Astrocyte (in vitro differentiated cells and primary cell): ENCODE results near the gene ZNF235. TPM values are rescaled to one million over a fixed set of nuclear protein-coding genes. Genes with fewer than 3 reads are reported as not detected.
"Not testable (repeated sequence)": the region's sequence is repeated elsewhere in the genome, so short reads cannot be mapped to it uniquely, and the experiment has no call there.

Experiments
- DNase-seq: peaks from one replicate; pipeline ENCODE4 v3.0.0-alpha.2; 2010; ENCODE audit warnings: low read depth
- FAIRE-seq: peaks from 2 replicates; lab custom pipeline; 2011; peaks lifted over from hg19 to GRCh38; lab: Jason Lieb, UNC
- H2AFZ ChIP-seq: 2 replicates; pipeline ENCODE4 v1.6.0; 2012; ENCODE audit warnings: low read depth, low read length, inconsistent platforms
- H3K27ac ChIP-seq: 2 replicates; pipeline ENCODE4 v1.5.1; 2011; ENCODE audit warnings: low read depth, low read length, inconsistent platforms
- H3K27me3 ChIP-seq: 2 replicates; pipeline ENCODE4 v1.6.0; 2011; ENCODE audit warnings: low read length, inconsistent platforms; ENCODE audit not compliant: insufficient read depth
- H3K36me3 ChIP-seq: 2 replicates; pipeline ENCODE4 v1.5.1; 2011; ENCODE audit warnings: low read length, inconsistent platforms; ENCODE audit not compliant: insufficient read depth
- H3K4me1 ChIP-seq: 2 replicates; pipeline ENCODE4 v1.5.1; 2011; ENCODE audit warnings: low read length, inconsistent platforms; ENCODE audit not compliant: insufficient read depth
- H3K4me2 ChIP-seq: 2 replicates; pipeline ENCODE4 v1.6.0; 2012; ENCODE audit warnings: low read length, inconsistent platforms
- H3K4me3 ChIP-seq: 2 replicates; pipeline ENCODE4 v1.5.1; 2011; ENCODE audit warnings: low read depth, mild to moderate bottlenecking, low read length, inconsistent platforms; ENCODE audit not compliant: insufficient read depth
- H3K79me2 ChIP-seq: 2 replicates; pipeline ENCODE4 v1.6.0; 2012; ENCODE audit warnings: mild to moderate bottlenecking, low read length, inconsistent platforms; ENCODE audit not compliant: insufficient read depth
- H3K9ac ChIP-seq: 2 replicates; pipeline ENCODE4 v1.6.0; 2012; ENCODE audit warnings: mild to moderate bottlenecking, low read length, inconsistent platforms
- H3K9me3 ChIP-seq: 2 replicates; pipeline ENCODE4 v1.5.1; 2012; ENCODE audit warnings: low read depth, mild to moderate bottlenecking, low read length, inconsistent platforms; ENCODE audit not compliant: insufficient read depth
- H4K20me1 ChIP-seq: 2 replicates; pipeline ENCODE4 v1.6.0; 2012; ENCODE audit warnings: low read length, inconsistent platforms; ENCODE audit not compliant: insufficient read depth
- H3K27ac Mint-ChIP-seq: one replicate; pipeline ENCODE4 v1.8.0; 2021; ENCODE audit warnings: mild to moderate bottlenecking, mixed read lengths; ENCODE audit not compliant: unreplicated experiment
- H3K27me3 Mint-ChIP-seq: one replicate; pipeline ENCODE4 v1.8.0; 2021; ENCODE audit warnings: low read depth, mixed read lengths; ENCODE audit not compliant: unreplicated experiment
- H3K36me3 Mint-ChIP-seq: one replicate; pipeline ENCODE4 v1.8.0; 2021; ENCODE audit warnings: low read depth, mixed read lengths; ENCODE audit not compliant: unreplicated experiment
- H3K4me1 Mint-ChIP-seq: one replicate; pipeline ENCODE4 v1.8.0; 2021; ENCODE audit warnings: low read depth, mixed read lengths; ENCODE audit not compliant: unreplicated experiment
- H3K4me3 Mint-ChIP-seq: one replicate; pipeline ENCODE4 v1.8.0; 2021; ENCODE audit warnings: mild to moderate bottlenecking, moderate library complexity, mixed read lengths; ENCODE audit not compliant: unreplicated experiment
- H3K9me3 Mint-ChIP-seq: one replicate; pipeline ENCODE4 v1.8.0; 2021; ENCODE audit warnings: mild to moderate bottlenecking, mixed read lengths; ENCODE audit not compliant: unreplicated experiment
- EZH2 ChIP-seq: IDR thresholded peaks from 2 replicates; pipeline ENCODE4 v1.6.1; 2012; ENCODE audit warnings: mild to moderate bottlenecking, low read length, inconsistent platforms; ENCODE audit not compliant: insufficient read depth
- total RNA-seq: library from RNA; stranded (reverse); gene quantifications from 2 replicates; pipeline ENCODE4 v1.2.1, GENCODE V29; 2021
- TF ChIP-seq, protein P1 (sequence below): IDR thresholded peaks from 2 replicates; pipeline ENCODE4 v1.5.1; 2011; ENCODE audit warnings: low read depth, mild to moderate bottlenecking, inconsistent platforms, low read length, moderate library complexity; ENCODE audit not compliant: insufficient read depth

The ZNF235 gene
- total RNA-seq, 1 donor from 2014 or later, result 6.4 TPM

- H3K36me3 ChIP-seq, result peaks cover 12% of the 10 kb centered on the region
- peaks cover 17% of the 10 kb centered on the region for H3K79me2 ChIP-seq
- H3K36me3 Mint-ChIP-seq, result peaks cover 23% of the 10 kb centered on the region
- H3K27me3 ChIP-seq, result no peaks in the 10 kb centered on the region
- H3K4me3 ChIP-seq, result no peak overlapping the region
- peaks cover 14% of the 10 kb centered on the region for H4K20me1 ChIP-seq
- H3K9ac ChIP-seq, result no peak overlapping the region
- TF ChIP-seq, protein P1, sequence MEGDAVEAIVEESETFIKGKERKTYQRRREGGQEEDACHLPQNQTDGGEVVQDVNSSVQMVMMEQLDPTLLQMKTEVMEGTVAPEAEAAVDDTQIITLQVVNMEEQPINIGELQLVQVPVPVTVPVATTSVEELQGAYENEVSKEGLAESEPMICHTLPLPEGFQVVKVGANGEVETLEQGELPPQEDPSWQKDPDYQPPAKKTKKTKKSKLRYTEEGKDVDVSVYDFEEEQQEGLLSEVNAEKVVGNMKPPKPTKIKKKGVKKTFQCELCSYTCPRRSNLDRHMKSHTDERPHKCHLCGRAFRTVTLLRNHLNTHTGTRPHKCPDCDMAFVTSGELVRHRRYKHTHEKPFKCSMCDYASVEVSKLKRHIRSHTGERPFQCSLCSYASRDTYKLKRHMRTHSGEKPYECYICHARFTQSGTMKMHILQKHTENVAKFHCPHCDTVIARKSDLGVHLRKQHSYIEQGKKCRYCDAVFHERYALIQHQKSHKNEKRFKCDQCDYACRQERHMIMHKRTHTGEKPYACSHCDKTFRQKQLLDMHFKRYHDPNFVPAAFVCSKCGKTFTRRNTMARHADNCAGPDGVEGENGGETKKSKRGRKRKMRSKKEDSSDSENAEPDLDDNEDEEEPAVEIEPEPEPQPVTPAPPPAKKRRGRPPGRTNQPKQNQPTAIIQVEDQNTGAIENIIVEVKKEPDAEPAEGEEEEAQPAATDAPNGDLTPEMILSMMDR, result no peak
- no peak for TF ChIP-seq EZH2
- H3K4me2 ChIP-seq, result no peak overlapping the region
- H3K4me3 Mint-ChIP-seq, result no peak overlapping the region
- H3K27ac ChIP-seq, result no peak overlapping the region
- H3K27me3 Mint-ChIP-seq, result no peaks in the 10 kb centered on the region
- H3K4me1 ChIP-seq, result no peaks in the 10 kb centered on the region
- H3K9me3 Mint-ChIP-seq, result peaks cover 5% of the 10 kb centered on the region
- H3K9me3 ChIP-seq, result no peaks in the 10 kb centered on the region
- DNase-seq (no peak), FAIRE-seq (no peak)
- no peak overlapping the region for H3K27ac Mint-ChIP-seq
- no peaks in the 10 kb centered on the region for H3K4me1 Mint-ChIP-seq
- no peak overlapping the region for H2AFZ ChIP-seq
These were observed 39.4 kb upstream of the ZNF235 start for GRCh38 chr19:44344255-44344654.

DNA sequence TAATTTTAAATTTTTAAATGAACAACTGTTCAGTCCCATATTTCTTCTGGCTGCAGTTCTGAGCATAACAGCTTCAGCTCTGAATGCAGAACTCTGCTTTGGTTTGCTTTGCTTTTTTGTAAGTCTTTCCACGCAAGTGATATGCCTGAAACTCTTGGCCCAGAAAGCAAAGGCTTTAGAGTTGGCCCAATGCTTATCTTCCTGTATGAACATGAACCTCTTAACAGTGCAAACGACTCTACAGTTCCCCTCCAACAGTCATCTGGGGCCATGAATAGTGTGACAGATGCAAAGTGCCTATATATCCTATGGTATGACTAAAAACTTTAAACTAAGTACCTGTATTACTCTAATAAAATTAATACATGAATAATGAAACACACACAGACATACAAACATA lies 37.0 kb upstream of the ZNF235 start:
- peaks cover 3% of the 10 kb centered on the region for H3K9me3 Mint-ChIP-seq
- no peak for FAIRE-seq
- DNase-seq, result no peak
- H3K79me2 ChIP-seq, result peaks cover 12% of the 10 kb centered on the region
- H3K27me3 Mint-ChIP-seq, result no peaks in the 10 kb centered on the region
- TF ChIP-seq EZH2, result no peak
- TF ChIP-seq, protein P1, result no peak
- H3K27ac ChIP-seq, result no peak overlapping the region
- peaks cover 14% of the 10 kb centered on the region for H4K20me1 ChIP-seq
- H3K4me1 Mint-ChIP-seq, result no peaks in the 10 kb centered on the region
- no peak overlapping the region for H3K27ac Mint-ChIP-seq
- no peak overlapping the region for H2AFZ ChIP-seq
- peaks cover 34% of the 10 kb centered on the region for H3K36me3 Mint-ChIP-seq
- H3K27me3 ChIP-seq, result no peaks in the 10 kb centered on the region
- H3K4me3 Mint-ChIP-seq, result no peak overlapping the region
- H3K9ac ChIP-seq, result no peak overlapping the region
- H3K9me3 ChIP-seq, result no peaks in the 10 kb centered on the region
- H3K4me1 ChIP-seq, result no peaks in the 10 kb centered on the region
- H3K4me2 ChIP-seq, result no peak overlapping the region
- H3K36me3 ChIP-seq, result peaks cover 21% of the 10 kb centered on the region
- no peak overlapping the region for H3K4me3 ChIP-seq

DNA sequence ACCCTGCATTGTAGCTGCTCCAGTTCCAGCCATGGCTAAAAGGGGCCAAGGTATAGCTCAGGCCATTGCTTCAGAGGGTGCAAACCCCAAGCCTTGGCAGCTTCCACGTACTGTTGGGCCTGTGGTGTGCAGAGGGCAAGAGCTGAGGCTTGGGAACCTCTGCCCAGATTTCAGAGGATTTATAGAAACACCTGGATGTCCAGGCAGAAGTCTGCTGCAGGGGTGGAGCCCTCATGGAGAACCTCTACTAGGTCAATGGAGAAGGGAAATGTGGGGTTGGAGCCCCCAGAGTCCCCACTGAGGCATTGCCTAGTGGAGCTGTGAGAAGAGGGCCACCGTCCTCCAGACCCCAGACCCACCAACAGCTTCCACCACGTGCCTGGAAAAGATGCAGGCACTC lies 29.8 kb upstream of the ZNF235 start:
- H3K27ac ChIP-seq, H3K4me1 Mint-ChIP-seq, H3K27me3 ChIP-seq, FAIRE-seq, H3K79me2 ChIP-seq, H3K27me3 Mint-ChIP-seq, H3K4me1 ChIP-seq, H3K9ac ChIP-seq, H3K27ac Mint-ChIP-seq, H3K4me3 ChIP-seq, H3K4me2 ChIP-seq, DNase-seq, H2AFZ ChIP-seq, H3K4me3 Mint-ChIP-seq, H4K20me1 ChIP-seq: not testable (repeated sequence)
- Mint-ChIP-seq H3K36me3 (peaks cover 71% of the 10 kb centered on the region), H3K9me3 (peaks cover 20% of the 10 kb centered on the region)
- H3K36me3 ChIP-seq, result peaks cover 39% of the 10 kb centered on the region
- H3K9me3 ChIP-seq, result peaks cover 12% of the 10 kb centered on the region
